GM23248 (cell line): ENCODE measurements around the gene WDR38. TPM values are rescaled to one million over a fixed set of nuclear protein-coding genes. Genes with fewer than 3 reads are reported as not detected.

ENCODE experiments used
- DNase-seq: peaks from one replicate; pipeline ENCODE4 v3.0.0-alpha.2; 2015
- H2AFZ ChIP-seq: fragments of 200-600 bp; sonication (generic); 2 replicates; pipeline ENCODE4 v1.6.1; 2016; ENCODE audit warnings: antibody characterized with exemption
- H3F3A ChIP-seq: fragments of 200-600 bp; sonication (generic); 2 replicates; pipeline ENCODE4 v1.6.1; 2016; ENCODE audit warnings: mild to moderate bottlenecking, antibody characterized with exemption, mixed run types; ENCODE audit not compliant: insufficient read depth
- H3K27ac ChIP-seq: fragments of 200-600 bp; sonication (generic); 2 replicates; pipeline ENCODE4 v1.5.1; 2016; ENCODE audit warnings: mild to moderate bottlenecking
- H3K27me3 ChIP-seq: fragments of 200-600 bp; sonication (generic); replicated peaks from 2 replicates; pipeline ENCODE4 v1.6.1; 2016; ENCODE audit warnings: mild to moderate bottlenecking; ENCODE audit not compliant: insufficient read depth
- H3K36me3 ChIP-seq: fragments of 200-600 bp; sonication (generic); 2 replicates; pipeline ENCODE4 v1.6.1; 2016; ENCODE audit warnings: low read depth, mild to moderate bottlenecking
- H3K4me1 ChIP-seq: fragments of 200-600 bp; sonication (generic); 2 replicates; pipeline ENCODE4 v1.6.1; 2016; ENCODE audit warnings: mild to moderate bottlenecking; ENCODE audit not compliant: insufficient read depth
- H3K4me2 ChIP-seq: fragments of 200-600 bp; sonication (generic); one replicate; pipeline ENCODE4 v1.6.1; 2016; ENCODE audit warnings: mild to moderate bottlenecking; ENCODE audit not compliant: unreplicated experiment
- H3K4me3 ChIP-seq: fragments of 200-600 bp; sonication (generic); 2 replicates; pipeline ENCODE4 v1.5.1; 2016; ENCODE audit warnings: mild to moderate bottlenecking
- H3K79me2 ChIP-seq: fragments of 200-600 bp; sonication (generic); 2 replicates; pipeline ENCODE4 v1.6.1; 2016; ENCODE audit warnings: mild to moderate bottlenecking; ENCODE audit not compliant: insufficient read depth
- H3K9ac ChIP-seq: fragments of 200-600 bp; sonication (generic); 2 replicates; pipeline ENCODE4 v1.6.1; 2016; ENCODE audit warnings: mild to moderate bottlenecking
- H3K9me2 ChIP-seq: fragments of 200-600 bp; sonication (generic); 2 replicates; pipeline ENCODE4 v1.6.1; 2016; ENCODE audit warnings: mixed run types, mild to moderate bottlenecking, moderate library complexity; ENCODE audit not compliant: insufficient read depth
- H3K9me3 ChIP-seq: fragments of 200-600 bp; sonication (generic); one replicate; pipeline ENCODE4 v1.6.1; 2017; ENCODE audit warnings: low read depth
- H4K20me1 ChIP-seq: fragments of 200-600 bp; sonication (generic); 2 replicates; pipeline ENCODE4 v1.6.0; 2016; ENCODE audit not compliant: insufficient read depth
- EZH2 ChIP-seq: fragments of 200-600 bp; sonication (generic); IDR thresholded peaks from 2 replicates; pipeline ENCODE4 v1.6.1; 2018; ENCODE audit warnings: antibody characterized with exemption, mild to moderate bottlenecking; ENCODE audit not compliant: insufficient read depth, poor library complexity, severe bottlenecking
- EZH2phosphoT487 ChIP-seq: fragments of 200-600 bp; sonication (generic); IDR thresholded peaks from 2 replicates; pipeline ENCODE4 v1.6.1; 2018; ENCODE audit warnings: antibody characterized with exemption, moderate library complexity, mild to moderate bottlenecking, low read depth; ENCODE audit not compliant: insufficient read depth
- WGBS, 2 experiments: methylation state at CpG; one replicate each; pipeline ENCODE4 v1.1.6; 2015 to 2017; ENCODE audit warnings: low lambda C conversion rate in 2 of 2, low coverage in 1 of 2; ENCODE audit errors: missing lambda C conversion rate in 2 of 2; 5-methylcytosine and 5-hydroxymethylcytosine counted together
- in situ Hi-C: fragments of 300-500 bp; cut with MboI; formaldehyde crosslinking; loops from 2 replicates; pipeline ENCODE4 v1.15.0; 2020
- polyA plus RNA-seq: library from polyadenylated mRNA; unstranded; fragments of >200 nt; fragmentation: Nextera tagmentation; extraction: Ambion mirVana; gene quantifications from 2 replicates; pipeline ENCODE4 v1.2.1, GENCODE V29; 2016
- total RNA-seq: library from RNA; depleted of rRNA; stranded (reverse); fragments of >200 nt; shearing (Covaris generic); gene quantifications from 2 replicates; pipeline ENCODE4 v1.2.3, GENCODE V29; 2014

Gene WDR38
- total and polyA plus RNA-seq, 2 experiments from 2014 or later = not detected

GRCh38 chr9:124855944-124856765 lies 2.9 kb downstream of the WDR38 start:
- H3F3A ChIP-seq = peaks cover 42% of the 10 kb centered on the region
- H4K20me1 ChIP-seq = peaks cover 18% of the 10 kb centered on the region
- H3K9me3 ChIP-seq = no peaks in the 10 kb centered on the region
- peaks cover 12% of the 10 kb centered on the region for H3K4me1 ChIP-seq
- H2AFZ ChIP-seq = no peak overlapping the region
- in situ Hi-C loops = no loop called here
- no peak for TF ChIP-seq EZH2
- no peak for TF ChIP-seq EZH2phosphoT487
- H3K79me2 ChIP-seq = peaks cover 26% of the 10 kb centered on the region
- no peaks in the 10 kb centered on the region for H3K9me2 ChIP-seq
- H3K9ac ChIP-seq = no peak overlapping the region
- WGBS, 2 experiments = 50% methylated on average over 13 to 14 of the region's 16 CpGs
- H3K27ac ChIP-seq = no peak overlapping the region
- no peaks in the 10 kb centered on the region for H3K27me3 ChIP-seq
- peaks cover 27% of the 10 kb centered on the region for H3K36me3 ChIP-seq
- peak; percentile 54 for DNase-seq
- no peak overlapping the region for H3K4me2 ChIP-seq
- H3K4me3 ChIP-seq = no peak overlapping the region

GRCh38 chr9:124857533-124858162 lies 4.4 kb downstream of the WDR38 start:
- 82 to 84% methylated on average over 21 to 24 of the region's 24 CpGs for WGBS, 2 experiments
- DNase-seq = no peak
- Histone ChIP-seq H3K9ac (no peak overlapping the region), H3K4me1 (peaks cover 12% of the 10 kb centered on the region), H4K20me1 (peaks cover 18% of the 10 kb centered on the region), H3K27ac (no peak overlapping the region), H3K9me3 (no peaks in the 10 kb centered on the region), H3K4me2 (no peak overlapping the region), H3K79me2 (peaks cover 32% of the 10 kb centered on the region), H3K27me3 (no peaks in the 10 kb centered on the region), H3K4me3 (no peak overlapping the region), H2AFZ (no peak overlapping the region), H3K36me3 (peaks cover 27% of the 10 kb centered on the region), H3K9me2 (no peaks in the 10 kb centered on the region), H3F3A (peaks cover 42% of the 10 kb centered on the region)
- in situ Hi-C loops = no loop called here
- TF ChIP-seq EZH2phosphoT487 (no peak), EZH2 (no peak)

- Histone ChIP-seq H3K9me3 (no peaks in the 10 kb centered on the region), H3K36me3 (peaks cover 27% of the 10 kb centered on the region), H4K20me1 (peaks cover 18% of the 10 kb centered on the region), H3K4me3 (no peak overlapping the region), H3K27me3 (no peaks in the 10 kb centered on the region), H3K79me2 (peaks cover 32% of the 10 kb centered on the region), H3K4me1 (peaks cover 12% of the 10 kb centered on the region), H3K9me2 (no peaks in the 10 kb centered on the region), H3K4me2 (no peak overlapping the region), H3K9ac (peak overlapping the region; percentile 98; the same call in 1 of the 2 replicates), H3K27ac (no peak overlapping the region), H3F3A (peaks cover 42% of the 10 kb centered on the region), H2AFZ (no peak overlapping the region)
- no peak for DNase-seq
- in situ Hi-C loops = no loop called here
- WGBS, 2 experiments = 58 to 63% methylated on average over 9 of the region's 9 CpGs
- TF ChIP-seq EZH2phosphoT487 = no peak
- no peak for TF ChIP-seq EZH2
These were observed 5.2 kb downstream of the WDR38 start for GRCh38 chr9:124858330-124859046.
